Smooth muscle cell (in vitro differentiated cells): ENCODE measurements around the gene COLQ. TPM values are rescaled to one million over a fixed set of nuclear protein-coding genes. Genes with fewer than 3 reads are reported as not detected.
"Not testable (repeated sequence)": the region's sequence is repeated elsewhere in the genome, so short reads cannot be mapped to it uniquely, and the experiment has no call there.

Experiments used
- DNase-seq: peaks from one replicate; lab custom pipeline; 2025; ENCODE audit not compliant: unreplicated experiment; lab: John Stamatoyannopoulos, UW
- H2AFZ ChIP-seq: fragments of 200-600 bp; sonication (generic); 2 replicates; pipeline ENCODE4 v1.6.0; 2016; ENCODE audit warnings: antibody characterized with exemption, low read depth, mild to moderate bottlenecking
- H3F3A ChIP-seq: fragments of 200-600 bp; sonication (generic); 2 replicates; pipeline ENCODE4 v1.6.0; 2017; ENCODE audit warnings: antibody characterized with exemption, low read depth
- H3K27ac ChIP-seq: fragments of 200-600 bp; sonication (generic); 2 replicates; pipeline ENCODE4 v1.5.1; 2016; ENCODE audit warnings: low read depth, mild to moderate bottlenecking
- H3K27me3 ChIP-seq: fragments of 200-600 bp; sonication (generic); 2 replicates; pipeline ENCODE4 v1.6.1; 2016; ENCODE audit warnings: low read depth, mild to moderate bottlenecking
- H3K36me3 ChIP-seq: fragments of 200-600 bp; sonication (generic); 2 replicates; pipeline ENCODE4 v1.5.1; 2016; ENCODE audit warnings: low read depth
- H3K4me1 ChIP-seq: fragments of 200-600 bp; sonication (generic); 2 replicates; pipeline ENCODE4 v1.5.1; 2016; ENCODE audit warnings: low read depth
- H3K4me2 ChIP-seq: fragments of 200-600 bp; sonication (generic); 2 replicates; pipeline ENCODE4 v1.6.0; 2016; ENCODE audit warnings: mild to moderate bottlenecking
- H3K4me3 ChIP-seq: fragments of 200-600 bp; sonication (generic); 2 replicates; pipeline ENCODE4 v1.5.1; 2016; ENCODE audit warnings: mild to moderate bottlenecking
- H3K79me2 ChIP-seq: fragments of 200-600 bp; sonication (generic); 2 replicates; pipeline ENCODE4 v1.6.0; 2016; ENCODE audit warnings: low read depth, mild to moderate bottlenecking
- H3K9ac ChIP-seq: fragments of 200-600 bp; sonication (generic); 2 replicates; pipeline ENCODE4 v1.6.0; 2016; ENCODE audit warnings: low read depth
- H3K9me3 ChIP-seq: fragments of 200-600 bp; sonication (generic); replicated peaks from 2 replicates; pipeline ENCODE4 v1.5.1; 2016; ENCODE audit warnings: low read depth
- H4K20me1 ChIP-seq: fragments of 200-600 bp; sonication (generic); 2 replicates; pipeline ENCODE4 v1.6.0; 2016; ENCODE audit warnings: low read depth
- CTCF ChIP-seq: fragments of 200-600 bp; sonication (generic); IDR thresholded peaks from 2 replicates; pipeline ENCODE4 v1.5.1; 2017; ENCODE audit warnings: borderline replicate concordance, mild to moderate bottlenecking, antibody characterized with exemption; ENCODE audit not compliant: insufficient read depth, poor library complexity, severe bottlenecking
- WGBS: methylation state at CpG from one replicate; pipeline ENCODE4 v1.1.7; 2016; ENCODE audit warnings: low lambda C conversion rate; 5-methylcytosine and 5-hydroxymethylcytosine counted together
- polyA plus RNA-seq: library from polyadenylated mRNA; unstranded; fragments of >200 nt; fragmentation: Nextera tagmentation; extraction: Ambion mirVana; gene quantifications from 2 replicates; pipeline ENCODE4 v1.2.1, GENCODE V29; 2016
- total RNA-seq: library from RNA; depleted of rRNA; stranded (reverse); fragments of >200 nt; gene quantifications from 2 replicates; pipeline ENCODE4 v1.2.3, GENCODE V29; 2014

COLQ gene
- total and polyA plus RNA-seq, 2 experiments from 2014 or later = 0.69 to 1.8 TPM

GRCh38 chr3:15427182-15427880 is 94.2 kb downstream of the COLQ start, which contains the start of the genes EAF1 and METTL6:
EAF1 (plus strand) TSS chr3:15427598; CDS start chr3:15427780, 182 bp downstream.
METTL6 (minus strand) TSS chr3:15427544; CDS start chr3:15426511, 1,033 bp downstream.
- Histone ChIP-seq H3K4me1 (peaks cover 14% of the 10 kb centered on the region), H3K9me3 (no peaks in the 10 kb centered on the region), H3K79me2 (peaks cover 53% of the 10 kb centered on the region), H3K4me2 (peak within 1 kb of the TSS; percentile 99), H2AFZ (peak within 1 kb of the TSS; percentile 90), H3K27me3 (no peaks in the 10 kb centered on the region), H3F3A (no peaks in the 10 kb centered on the region), H3K36me3 (peaks cover 12% of the 10 kb centered on the region), H3K4me3 (peak within 1 kb of the TSS; percentile 92), H4K20me1 (peaks cover 36% of the 10 kb centered on the region), H3K27ac (peak within 1 kb of the TSS; percentile 83), H3K9ac (peak within 1 kb of the TSS; percentile 91)
- peak; percentile 20 for DNase-seq
- no peak for TF ChIP-seq CTCF
- under 1% methylated on average over 46 of the region's 52 CpGs for WGBS

- no peak for DNase-seq
- H3K36me3 ChIP-seq = peaks cover 5% of the 10 kb centered on the region
- WGBS = 56% methylated on average over 16 of the region's 16 CpGs
- peak overlapping the region; percentile 91 for H3K9ac ChIP-seq
- H3K9me3 ChIP-seq = no peaks in the 10 kb centered on the region
- peak overlapping the region; percentile 90 for H2AFZ ChIP-seq
- H4K20me1 ChIP-seq = peaks cover 29% of the 10 kb centered on the region
- H3K4me1 ChIP-seq = peaks cover 14% of the 10 kb centered on the region
- H3F3A ChIP-seq = no peaks in the 10 kb centered on the region
- peak overlapping the region; percentile 83 for H3K27ac ChIP-seq
- peak overlapping the region; percentile 92 for H3K4me3 ChIP-seq
- peaks cover 51% of the 10 kb centered on the region for H3K79me2 ChIP-seq
- TF ChIP-seq CTCF = no peak
- H3K27me3 ChIP-seq = no peaks in the 10 kb centered on the region
- H3K4me2 ChIP-seq = peak overlapping the region; percentile 99
These were observed 94.9 kb downstream of the COLQ start for GRCh38 chr3:15426579-15427118.

- Histone ChIP-seq H4K20me1 (peaks cover 8% of the 10 kb centered on the region), H3K4me2 (no peak overlapping the region), H3K9me3 (no peaks in the 10 kb centered on the region), H2AFZ (no peak overlapping the region), H3K4me1 (no peaks in the 10 kb centered on the region), H3K27ac (no peak overlapping the region), H3K4me3 (no peak overlapping the region), H3K27me3 (no peaks in the 10 kb centered on the region), H3F3A (no peaks in the 10 kb centered on the region), H3K36me3 (peaks cover 14% of the 10 kb centered on the region), H3K9ac (no peak overlapping the region), H3K79me2 (peaks cover 4% of the 10 kb centered on the region)
- TF ChIP-seq CTCF = no peak
- no peak for DNase-seq
- WGBS = 81% methylated on average over 4 of the region's 4 CpGs
These were observed 100.6 kb downstream of the COLQ start for GRCh38 chr3:15420871-15421270.

GRCh38 chr3:15410966-15411365 is 110.5 kb downstream of the COLQ start:
- H3K79me2 ChIP-seq, H4K20me1 ChIP-seq, H3K4me1 ChIP-seq, H3K9me3 ChIP-seq, H3K4me3 ChIP-seq, H3K4me2 ChIP-seq, H2AFZ ChIP-seq, H3K9ac ChIP-seq, H3K27ac ChIP-seq, H3F3A ChIP-seq, DNase-seq, H3K27me3 ChIP-seq: not testable (repeated sequence)
- peaks cover 11% of the 10 kb centered on the region for H3K36me3 ChIP-seq
- 99% methylated on average over 7 of the region's 7 CpGs for WGBS
